ENCODE results near the gene CNMD. TPM values are rescaled to one million over a fixed set of nuclear protein-coding genes. Genes with fewer than 3 reads are reported as not detected.

CNMD gene
- polyA plus RNA-seq, 2 of the 4 experiments (the other 2 are of a cell fraction) = not detected

GRCh38 chr13:52786766-52787165, 47.1 kb upstream of the CNMD start:
- ATAC-seq (no peak), FAIRE-seq (no peak), DNase-seq (ENCODE audit: low read depth in 1 of 2, low spot score in 1 of 2) (no peak)

GRCh38 chr13:52785739-52786138, 46.1 kb upstream of the CNMD start:
- Histone ChIP-seq H3K9me3 (no peaks in the 10 kb centered on the region), H3K4me1 (no peaks in the 10 kb centered on the region), H3K27ac (no peak overlapping the region), H3K4me2 (no peak overlapping the region), H3K4me3 (no peak overlapping the region)
- no peak for DNase-seq (ENCODE audit: low read depth in 1 of 2, low spot score in 1 of 2)
- POLR2A ChIA-PET = no interaction called here
- TF ChIP-seq POLR2A (IDR thresholded peaks at IDR 0.05; ENCODE audit: low read length) = no peak
- CTCF ChIA-PET = interaction anchor here (1.0 kb wide), 1 partner anchor 176 kb away, joined by 3 read pairs; no protein-coding TSS in a partner anchor
- 13% methylated on average over 5 of the region's 5 CpGs for WGBS (ENCODE audit: missing lambda C conversion rate)
- ATAC-seq = no peak
- FAIRE-seq = no peak

More at GRCh38 chr13:52786766-52787165, 47.1 kb upstream of the CNMD start:
- no peaks in the 10 kb centered on the region for H3K9me3 ChIP-seq
- no peak overlapping the region for H3K27ac ChIP-seq
- TF ChIP-seq REST (IDR thresholded peaks at IDR 0.05) = no peak
- no peak for TF ChIP-seq BCL3 (IDR thresholded peaks at IDR 0.05)
- TF ChIP-seq HDAC2 (IDR thresholded peaks at IDR 0.05) = no peak
- no peak for TF ChIP-seq CBX2 (IDR thresholded peaks at IDR 0.05; ENCODE audit: borderline replicate concordance, low read depth)
- no peak for TF ChIP-seq RAD21 (conservative IDR thresholded peaks at IDR 0.05 in 1 of 2, IDR thresholded peaks at IDR 0.05 in 1 of 2)
- TF ChIP-seq EHF (CRISPR knock-in tag; IDR thresholded peaks at IDR 0.05) = no peak
- no peak for TF ChIP-seq MYC (IDR thresholded peaks at IDR 0.05; ENCODE audit: borderline replicate concordance, low read length)
- no peak for TF ChIP-seq CHD4 (IDR thresholded peaks at IDR 0.05; ENCODE audit: borderline replicate concordance)
- H3K4me3 ChIP-seq = no peak overlapping the region
- no peak overlapping the region for H3K4me2 ChIP-seq
- ChIA-PET CTCF (no interaction called here), POLR2A (no interaction called here)
- H3K4me1 ChIP-seq = no peaks in the 10 kb centered on the region
- 4% methylated on average over 3 of the region's 3 CpGs for WGBS (ENCODE audit: missing lambda C conversion rate)

GRCh38 chr13:52784591-52785340, 45.1 kb upstream of the CNMD start:
- ChIA-PET CTCF (no interaction called here), POLR2A (no interaction called here)
- Histone ChIP-seq H3K4me1 (no peaks in the 10 kb centered on the region), H3K4me2 (no peak overlapping the region), H3K9me3 (no peaks in the 10 kb centered on the region), H3K4me3 (no peak overlapping the region), H3K27ac (no peak overlapping the region)
- ATAC-seq (no peak), FAIRE-seq (no peak), DNase-seq (ENCODE audit: low read depth in 1 of 2, low spot score in 1 of 2) (no peak)
- TF ChIP-seq BHLHE40 (IDR thresholded peaks at IDR 0.05; ENCODE audit: low read depth, low read length) (no peak), CTCF (IDR thresholded peaks at IDR 0.05) (no peak), RAD21 (conservative IDR thresholded peaks at IDR 0.05 in 1 of 2, IDR thresholded peaks at IDR 0.05 in 1 of 2) (no peak), RARB (CRISPR knock-in tag; IDR thresholded peaks at IDR 0.05) (no peak), HOXB13 (CRISPR knock-in tag; IDR thresholded peaks at IDR 0.05; ENCODE audit: low read depth) (no peak), JUN (IDR thresholded peaks at IDR 0.05) (no peak), MYC (IDR thresholded peaks at IDR 0.05; ENCODE audit: borderline replicate concordance, low read length) (no peak), HDAC2 (IDR thresholded peaks at IDR 0.05) (no peak), JUNB (IDR thresholded peaks at IDR 0.05) (no peak), TFCP2L1 (CRISPR knock-in tag; IDR thresholded peaks at IDR 0.05) (no peak)
- 23% methylated on average over 6 of the region's 6 CpGs for WGBS (ENCODE audit: missing lambda C conversion rate)
